ENCODE measurements around the gene FSIP1. TPM values are rescaled to one million over a fixed set of nuclear protein-coding genes. Genes with fewer than 3 reads are reported as not detected.
A peak's percentile ranks its signal among the peaks of the same experiment; 100 is the strongest.

The FSIP1 gene
- total and polyA plus RNA-seq, 9 donors = 0.13 to 6.8 (median 0.79) TPM

- peak; percentile 93 for TF ChIP-seq POLR2A (IDR thresholded peaks at IDR 0.05)
- peak in 2 of 3 donors; percentile 4 to 9 for TF ChIP-seq CTCF (IDR thresholded peaks at IDR 0.05)
- TF ChIP-seq EP300 (IDR thresholded peaks at IDR 0.05) = peak; percentile 25
- intact Hi-C loops (cut with DNase I) = loop anchor here (2.0 to 10.0 kb wide), 10 partner anchors 174 to 873 kb away; no protein-coding TSS in a partner anchor
- Histone ChIP-seq H3K4me3 (peak within 1 kb of the TSS; percentile 92), H3K27ac (peak within 1 kb of the TSS; percentile 68 to 93), H3K4me1 (ENCODE audit: insufficient read depth) (peaks cover 18% of the 10 kb centered on the region), H3K36me3 (no peaks in the 10 kb centered on the region), H3K9me3 (no peaks in the 10 kb centered on the region), H3K27me3 (no peaks in the 10 kb centered on the region)
- DNase-seq = peak; percentile 93 to 97 (median 94)
- 0 to 1% (median 0%) methylated on average over 61 to 74 of the region's 74 CpGs for WGBS, 3 donors
Measured at GRCh38 chr15:39580485-39581241, 202.0 kb downstream of the FSIP1 start, which contains the start of gene THBS1. TSS of gene THBS1 (plus strand) at chr15:39581079. CDS start at chr15:39581858, 779 bp downstream.

- TF ChIP-seq CTCF (IDR thresholded peaks at IDR 0.05) (peak; percentile 96 to 99 (median 98)), POLR2A (IDR thresholded peaks at IDR 0.05) (no peak)
- H3K27me3 ChIP-seq = no peaks in the 10 kb centered on the region
- H3K4me1 ChIP-seq (ENCODE audit: insufficient read depth) = peaks cover 15% of the 10 kb centered on the region
- H3K4me3 ChIP-seq = peak overlapping the region; percentile 92
- H3K9me3 ChIP-seq = no peaks in the 10 kb centered on the region
- DNase-seq = peak; percentile 94 to 98 (median 97)
- H3K27ac ChIP-seq = peak overlapping the region; percentile 68 to 93
- H3K36me3 ChIP-seq = no peaks in the 10 kb centered on the region
- intact Hi-C loops (cut with DNase I) = loop anchor here (2.0 to 10.0 kb wide), 10 partner anchors 175 to 873 kb away; no protein-coding TSS in a partner anchor
- WGBS, 3 donors = 0 to 1% (median 0%) methylated on average over 24 to 29 of the region's 29 CpGs
Measured at GRCh38 chr15:39580117-39580484, 202.5 kb downstream of the FSIP1 start.

- 1 to 8% (median 1%) methylated on average over 18 of the region's 18 CpGs for WGBS, 3 donors
- H3K4me1 ChIP-seq (ENCODE audit: insufficient read depth) = peaks cover 15% of the 10 kb centered on the region
Measured at GRCh38 chr15:39579487-39580116, 203.0 kb downstream of the FSIP1 start.

More at GRCh38 chr15:39579487-39580116, 203.0 kb downstream of the FSIP1 start:
- H3K36me3 ChIP-seq = no peaks in the 10 kb centered on the region
- peak; percentile 64 to 73 (median 67) for DNase-seq
- no peaks in the 10 kb centered on the region for H3K9me3 ChIP-seq
- H3K27me3 ChIP-seq = no peaks in the 10 kb centered on the region
- H3K4me3 ChIP-seq = peak overlapping the region; percentile 92
- TF ChIP-seq EP300 (IDR thresholded peaks at IDR 0.05) (no peak), POLR2A (IDR thresholded peaks at IDR 0.05) (no peak), CTCF (IDR thresholded peaks at IDR 0.05) (no peak)
- intact Hi-C loops (cut with DNase I) = loop anchor here (2.0 to 10.0 kb wide), 11 partner anchors 85 to 872 kb away; no protein-coding TSS in a partner anchor
- peak overlapping the region; percentile 68 to 93 for H3K27ac ChIP-seq

Measured in ovary (tissue), 9 donors.